GM12865 (cell line): ENCODE results near the gene DNER.

ENCODE experiments used
- DNase-seq: peaks from one replicate; pipeline ENCODE4 v3.0.0; 2010; ENCODE audit warnings: low read depth
- H3K4me3 ChIP-seq: 2 replicates; pipeline ENCODE4 v1.5.1; 2011; ENCODE audit warnings: mild to moderate bottlenecking, low read depth, low read length, control low read depth
- TF ChIP-seq, protein P1 (sequence below): IDR thresholded peaks from 2 replicates; pipeline ENCODE4 v1.5.1; 2011; ENCODE audit warnings: low read length, control low read depth, low read depth, inconsistent platforms; ENCODE audit not compliant: insufficient read depth; ENCODE audit errors: missing control alignments

The DNER gene

DNA sequence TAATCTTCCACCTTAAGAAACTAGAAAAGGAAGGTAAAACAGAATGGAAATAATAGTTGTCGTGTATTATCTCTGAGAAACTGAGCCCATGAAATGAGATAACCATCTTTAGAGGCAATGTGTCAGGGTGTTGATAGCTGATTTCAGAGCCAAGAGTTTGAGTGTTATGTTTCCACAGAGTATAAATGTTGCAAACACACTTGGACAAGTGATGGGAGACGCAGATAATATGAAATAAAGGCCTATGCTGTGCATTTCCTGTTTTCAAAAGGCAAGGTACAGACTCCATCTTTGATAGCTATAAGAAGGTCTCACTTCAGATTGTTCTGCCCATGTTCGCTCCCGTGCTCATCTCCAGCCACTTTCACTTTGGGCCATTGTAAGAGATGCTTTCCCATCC lies 25.9 kb upstream of the DNER start:
- TF ChIP-seq, protein P1, sequence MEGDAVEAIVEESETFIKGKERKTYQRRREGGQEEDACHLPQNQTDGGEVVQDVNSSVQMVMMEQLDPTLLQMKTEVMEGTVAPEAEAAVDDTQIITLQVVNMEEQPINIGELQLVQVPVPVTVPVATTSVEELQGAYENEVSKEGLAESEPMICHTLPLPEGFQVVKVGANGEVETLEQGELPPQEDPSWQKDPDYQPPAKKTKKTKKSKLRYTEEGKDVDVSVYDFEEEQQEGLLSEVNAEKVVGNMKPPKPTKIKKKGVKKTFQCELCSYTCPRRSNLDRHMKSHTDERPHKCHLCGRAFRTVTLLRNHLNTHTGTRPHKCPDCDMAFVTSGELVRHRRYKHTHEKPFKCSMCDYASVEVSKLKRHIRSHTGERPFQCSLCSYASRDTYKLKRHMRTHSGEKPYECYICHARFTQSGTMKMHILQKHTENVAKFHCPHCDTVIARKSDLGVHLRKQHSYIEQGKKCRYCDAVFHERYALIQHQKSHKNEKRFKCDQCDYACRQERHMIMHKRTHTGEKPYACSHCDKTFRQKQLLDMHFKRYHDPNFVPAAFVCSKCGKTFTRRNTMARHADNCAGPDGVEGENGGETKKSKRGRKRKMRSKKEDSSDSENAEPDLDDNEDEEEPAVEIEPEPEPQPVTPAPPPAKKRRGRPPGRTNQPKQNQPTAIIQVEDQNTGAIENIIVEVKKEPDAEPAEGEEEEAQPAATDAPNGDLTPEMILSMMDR = no peak
- DNase-seq = no peak
- no peak overlapping the region for H3K4me3 ChIP-seq

DNA sequence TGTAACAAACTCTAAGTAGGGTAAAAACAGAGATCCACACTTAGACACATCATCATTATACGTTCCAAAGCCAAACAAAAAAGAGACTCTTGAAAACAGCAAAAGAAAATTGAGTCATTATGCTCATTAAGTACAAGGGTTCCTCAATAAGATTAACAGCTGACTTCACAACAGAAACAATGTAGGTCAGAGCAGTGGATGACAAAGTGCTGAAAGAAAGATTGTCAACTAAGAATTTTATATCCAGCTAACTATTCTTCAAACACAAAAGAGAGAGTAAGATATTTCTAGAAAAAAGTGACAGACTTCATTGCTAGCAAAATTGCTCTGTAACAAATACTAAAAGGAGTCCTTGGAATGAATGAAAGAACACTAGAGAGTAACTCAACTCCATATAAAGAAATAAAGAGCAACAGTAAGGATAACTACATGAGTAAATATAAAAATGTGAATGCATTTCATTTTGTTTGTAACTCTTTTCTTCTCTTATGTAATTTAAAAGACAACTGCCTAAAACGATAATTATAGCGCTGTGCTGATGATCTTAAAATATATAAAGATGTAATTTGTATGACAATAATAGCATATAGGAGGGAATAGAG lies 23.8 kb upstream of the DNER start:
- TF ChIP-seq, protein P1 = no peak
- no peak for DNase-seq
- no peak overlapping the region for H3K4me3 ChIP-seq

DNA sequence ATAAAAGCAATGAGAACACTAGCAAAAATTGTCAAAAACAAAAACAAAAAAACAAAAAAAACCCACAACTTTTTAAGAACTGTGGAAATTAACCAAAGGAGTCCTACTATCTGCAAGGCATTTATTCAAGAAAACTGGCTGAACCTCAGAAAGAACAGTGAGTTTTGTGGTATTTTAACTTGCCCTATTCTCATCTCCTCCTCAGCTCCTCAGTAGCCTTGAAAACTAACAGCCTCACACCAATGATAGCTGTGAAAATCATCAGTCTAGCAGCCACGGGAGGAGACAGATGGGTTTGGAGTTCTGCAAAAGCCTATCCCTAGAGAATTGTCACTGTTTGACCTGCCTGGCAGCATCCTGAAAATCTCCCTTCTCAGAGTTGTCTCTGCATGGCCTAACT lies 20.1 kb upstream of the DNER start:
- TF ChIP-seq, protein P1 = no peak
- H3K4me3 ChIP-seq = no peak overlapping the region
- no peak for DNase-seq

DNA sequence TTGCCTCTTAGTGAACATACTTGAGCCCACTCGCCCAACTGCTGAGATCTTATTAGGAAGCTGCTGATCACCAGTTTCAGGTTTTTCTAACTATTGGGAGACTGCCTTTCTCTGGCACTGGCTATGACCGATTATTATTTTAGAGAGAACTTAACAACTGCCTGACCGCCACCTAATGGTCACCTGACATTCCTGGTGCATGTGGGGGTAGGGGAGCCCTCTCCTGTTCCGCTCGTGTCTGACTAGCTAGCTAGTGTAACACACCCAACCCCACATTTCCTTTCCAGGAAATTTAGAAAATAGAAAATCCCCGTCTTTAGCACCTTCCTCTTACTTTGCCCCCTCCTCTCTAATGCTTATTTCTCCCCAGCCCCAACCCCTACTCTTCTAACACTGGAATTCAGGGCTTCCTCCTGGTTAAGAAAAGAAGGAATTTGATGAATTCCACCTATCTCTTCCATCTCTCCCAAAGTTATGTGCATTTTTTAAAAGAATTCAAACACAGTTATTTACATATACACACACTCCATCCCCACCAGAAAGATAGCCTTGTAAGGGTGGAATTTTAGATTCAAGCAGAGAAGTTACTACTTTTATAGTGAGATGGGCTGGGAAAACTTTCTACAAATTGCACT lies 19.4 kb upstream of the DNER start:
- H3K4me3 ChIP-seq = no peak overlapping the region
- TF ChIP-seq, protein P1 = no peak
- no peak for DNase-seq

DNA sequence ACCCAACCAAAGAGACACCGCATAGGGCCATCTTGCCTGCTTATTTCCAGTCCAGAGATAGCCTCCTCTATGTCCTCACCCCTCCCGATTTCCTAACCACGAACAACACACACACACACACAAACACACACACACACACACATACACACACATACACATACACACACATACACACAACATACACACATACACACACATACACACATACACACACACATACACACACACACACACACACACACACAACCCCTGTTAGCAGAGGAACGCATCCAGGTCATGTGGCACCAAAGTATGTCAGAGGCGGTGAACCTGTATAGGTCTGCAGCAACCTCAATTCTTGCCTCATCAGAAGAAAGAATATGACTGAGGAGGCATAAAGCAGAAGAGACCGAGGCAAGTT lies 18.5 kb upstream of the DNER start:
- DNase-seq = no peak
- TF ChIP-seq, protein P1 = no peak
- H3K4me3 ChIP-seq = no peak overlapping the region

DNA sequence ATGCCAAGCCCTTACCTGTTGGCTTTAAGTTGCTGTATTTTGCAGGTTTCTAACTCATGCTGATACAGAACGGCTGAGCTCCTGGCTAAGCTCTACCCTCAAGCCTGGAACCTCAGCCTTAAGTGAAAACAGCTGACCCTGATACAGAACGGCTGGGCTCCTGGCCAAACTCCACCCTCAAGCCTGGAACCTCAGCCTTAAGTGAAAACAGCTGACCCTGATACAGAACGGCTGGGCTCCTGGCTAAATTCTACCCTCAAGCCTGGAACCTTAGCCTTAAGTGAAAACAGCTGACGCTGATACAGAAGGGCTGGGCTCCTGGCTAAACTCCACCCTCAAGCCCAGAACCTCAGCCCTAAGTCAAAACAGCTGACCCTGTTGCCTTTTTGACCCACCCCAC lies 17.6 kb upstream of the DNER start:
- no peak overlapping the region for H3K4me3 ChIP-seq
- TF ChIP-seq, protein P1 = no peak
- DNase-seq = no peak

DNA sequence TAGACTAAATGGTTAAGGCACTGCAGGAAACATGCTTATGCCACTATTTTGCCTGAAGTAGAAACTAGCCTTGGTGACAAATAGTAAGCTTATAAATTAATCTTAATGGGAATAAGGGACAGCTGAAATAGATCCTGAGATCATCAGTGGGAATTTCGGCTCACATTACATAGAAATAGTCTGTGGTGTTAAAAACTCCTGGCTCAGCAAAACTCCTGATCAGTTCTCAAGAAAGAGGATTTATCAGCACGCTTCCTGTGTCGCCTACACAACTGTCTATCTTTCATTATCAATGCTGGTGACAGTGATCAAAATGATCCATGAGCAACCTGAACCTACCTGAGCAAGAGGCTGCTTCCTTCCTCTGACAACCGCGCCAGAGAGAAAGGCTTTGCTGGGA lies 17.0 kb upstream of the DNER start:
- H3K4me3 ChIP-seq = no peak overlapping the region
- no peak for DNase-seq
- TF ChIP-seq, protein P1 = no peak
